GM18520 (cell line): ENCODE data around the gene IYD.
"Not testable (repeated sequence)": the region's sequence is repeated elsewhere in the genome, so short reads cannot be mapped to it uniquely, and the experiment has no call there.

Source experiments
- ATAC-seq: cut with Tn5 transposase; IDR thresholded peaks from one replicate; pipeline ENCODE4 v1.9.1; 2021; ENCODE audit not compliant: unreplicated experiment

IYD gene

GRCh38 chr6:150352321-150353296 is 16.2 kb upstream of the IYD start:
- no peak for ATAC-seq

GRCh38 chr6:150353445-150353844 is 15.4 kb upstream of the IYD start:
- ATAC-seq = no peak

GRCh38 chr6:150354754-150355571 is 13.8 kb upstream of the IYD start:
- no peak for ATAC-seq

GRCh38 chr6:150355932-150356331 is 12.9 kb upstream of the IYD start:
- no peak for ATAC-seq

GRCh38 chr6:150361876-150362275 is 6.9 kb upstream of the IYD start:
- ATAC-seq = no peak

- ATAC-seq = no peak
Observed at GRCh38 chr6:150363733-150364132, 5.1 kb upstream of the IYD start.

GRCh38 chr6:150366118-150366778 is 2.6 kb upstream of the IYD start:
- no peak for ATAC-seq

- no peak for ATAC-seq
Observed at GRCh38 chr6:150369408-150369807, 596 bp downstream of the IYD start.

- ATAC-seq = no peak
Observed at GRCh38 chr6:150370112-150370511, 1.3 kb downstream of the IYD start.

GRCh38 chr6:150371356-150371755 is 2.5 kb downstream of the IYD start:
- ATAC-seq = no peak

- ATAC-seq = no peak
Observed at GRCh38 chr6:150372051-150372450, 3.2 kb downstream of the IYD start.

GRCh38 chr6:150373260-150373701 is 4.5 kb downstream of the IYD start:
- no peak for ATAC-seq

- ATAC-seq = not testable (repeated sequence)
Observed at GRCh38 chr6:150374346-150374745, 5.5 kb downstream of the IYD start.

- ATAC-seq = no peak
Observed at GRCh38 chr6:150377211-150377781, 8.5 kb downstream of the IYD start.

GRCh38 chr6:150380256-150380655 is 11.4 kb downstream of the IYD start:
- ATAC-seq = no peak

GRCh38 chr6:150382171-150382570 is 13.4 kb downstream of the IYD start:
- no peak for ATAC-seq

- ATAC-seq = no peak
Observed at GRCh38 chr6:150391414-150391813, 22.6 kb downstream of the IYD start.

- ATAC-seq = no peak
Observed at GRCh38 chr6:150391890-150392289, 23.1 kb downstream of the IYD start.

- no peak for ATAC-seq
Observed at GRCh38 chr6:150392452-150393220, 23.8 kb downstream of the IYD start.
